Measurements from ENCODE around the gene TMC6.
"Not testable (repeated sequence)": the region's sequence is repeated elsewhere in the genome, so short reads cannot be mapped to it uniquely, and the experiment has no call there.

TMC6 gene
- 59.0 to 619 (median 226) reads per million in 9 experiments for total RNA-seq

GRCh38 chr17:78128551-78129350, at the start of gene TMC6:
TMC6 (minus strand) TSS chr17:78128755; CDS start chr17:78126832, 1,923 bp downstream.
- peaks cover 92% of the 10 kb centered on the region for H3K36me3 Mint-ChIP-seq (ENCODE audit: insufficient read depth)
- peaks cover 46 to 56% of the 10 kb centered on the region in 2 donors for H3K4me1 Mint-ChIP-seq (ENCODE audit: low read depth in 2 of 2)

GRCh38 chr17:78176548-78177025, 48.0 kb upstream of the TMC6 start:
- H3K4me1 Mint-ChIP-seq (ENCODE audit: low read depth in 2 of 2): peaks cover 35 to 38% of the 10 kb centered on the region in 2 donors
- H3K27me3 Mint-ChIP-seq: no peaks in the 10 kb centered on the region
- H3K9me3 Mint-ChIP-seq: no peaks in the 10 kb centered on the region
- no peak overlapping the region for H3K4me3 Mint-ChIP-seq
- H3K27ac Mint-ChIP-seq: no peak overlapping the region
- ATAC-seq (replicated peaks): peak; percentile 85
- peaks cover 31% of the 10 kb centered on the region for H3K36me3 Mint-ChIP-seq (ENCODE audit: insufficient read depth)
- DNase-seq: peak; percentile 68 to 74 (median 74)

More at GRCh38 chr17:78128551-78129350, at the start of gene TMC6:
- Mint-ChIP-seq H3K9me3 (no peaks in the 10 kb centered on the region), H3K27me3 (no peaks in the 10 kb centered on the region), H3K4me3 (peak within 1 kb of the TSS; percentile 99 to 100), H3K27ac (peak within 1 kb of the TSS; percentile 96 to 99)
- ATAC-seq (replicated peaks): peak; percentile 28
- peak; percentile 62 to 64 (median 63) for DNase-seq

GRCh38 chr17:78175643-78175981, 47.1 kb upstream of the TMC6 start:
- peak overlapping the region; percentile 15 to 31 for H3K27ac Mint-ChIP-seq
- peaks cover 37 to 38% of the 10 kb centered on the region in 2 donors for H3K4me1 Mint-ChIP-seq (ENCODE audit: low read depth in 2 of 2)
- H3K36me3 Mint-ChIP-seq (ENCODE audit: insufficient read depth): peaks cover 32% of the 10 kb centered on the region

GRCh38 chr17:78174870-78175642, 46.5 kb upstream of the TMC6 start:
- H3K36me3 Mint-ChIP-seq (ENCODE audit: insufficient read depth): peaks cover 32% of the 10 kb centered on the region
- no peak for DNase-seq

More at GRCh38 chr17:78175643-78175981, 47.1 kb upstream of the TMC6 start:
- H3K4me3 Mint-ChIP-seq: no peak overlapping the region
- no peaks in the 10 kb centered on the region for H3K9me3 Mint-ChIP-seq
- DNase-seq (no peak), ATAC-seq (replicated peaks) (no peak)
- H3K27me3 Mint-ChIP-seq: no peaks in the 10 kb centered on the region

GRCh38 chr17:78174346-78174869, 45.9 kb upstream of the TMC6 start:
- peak overlapping the region in 1 of 2 donors; percentile 23 for H3K4me3 Mint-ChIP-seq
- ATAC-seq (replicated peaks) (no peak), DNase-seq (no peak)
- no peaks in the 10 kb centered on the region for H3K27me3 Mint-ChIP-seq
- H3K27ac Mint-ChIP-seq: peak overlapping the region in 1 of 2 donors; percentile 88
- H3K9me3 Mint-ChIP-seq: no peaks in the 10 kb centered on the region
- peaks cover 32% of the 10 kb centered on the region for H3K36me3 Mint-ChIP-seq (ENCODE audit: insufficient read depth)
- H3K4me1 Mint-ChIP-seq (ENCODE audit: low read depth in 2 of 2): peaks cover 34 to 38% of the 10 kb centered on the region in 2 donors

More at GRCh38 chr17:78174870-78175642, 46.5 kb upstream of the TMC6 start:
- ATAC-seq (replicated peaks): no peak
- H3K9me3 Mint-ChIP-seq: no peaks in the 10 kb centered on the region
- no peaks in the 10 kb centered on the region for H3K27me3 Mint-ChIP-seq
- peak overlapping the region in 1 of 2 donors; percentile 31 for H3K27ac Mint-ChIP-seq
- H3K4me1 Mint-ChIP-seq (ENCODE audit: low read depth in 2 of 2): peaks cover 32 to 34% of the 10 kb centered on the region in 2 donors
- no peak overlapping the region for H3K4me3 Mint-ChIP-seq

- peak; percentile 31 for ATAC-seq (replicated peaks)
- peaks cover 34 to 42% of the 10 kb centered on the region in 2 donors for H3K4me1 Mint-ChIP-seq (ENCODE audit: low read depth in 2 of 2)
- peaks cover 32% of the 10 kb centered on the region for H3K36me3 Mint-ChIP-seq (ENCODE audit: insufficient read depth)
- H3K27me3 Mint-ChIP-seq: no peaks in the 10 kb centered on the region
- peak overlapping the region; percentile 18 to 60 for H3K4me3 Mint-ChIP-seq
- no peaks in the 10 kb centered on the region for H3K9me3 Mint-ChIP-seq
- peak overlapping the region; percentile 88 to 90 for H3K27ac Mint-ChIP-seq
- no peak for DNase-seq
Measured at GRCh38 chr17:78173097-78173715, 44.7 kb upstream of the TMC6 start.

GRCh38 chr17:78172249-78173051, 43.9 kb upstream of the TMC6 start:
- H3K4me3 Mint-ChIP-seq: peak overlapping the region in 1 of 2 donors; percentile 17
- H3K36me3 Mint-ChIP-seq (ENCODE audit: insufficient read depth): peaks cover 27% of the 10 kb centered on the region
- ATAC-seq (replicated peaks) (no peak), DNase-seq (no peak)
- H3K27ac Mint-ChIP-seq: peak overlapping the region; percentile 88 to 90
- peaks cover 34 to 42% of the 10 kb centered on the region in 2 donors for H3K4me1 Mint-ChIP-seq (ENCODE audit: low read depth in 2 of 2)
- H3K9me3 Mint-ChIP-seq: no peaks in the 10 kb centered on the region
- no peaks in the 10 kb centered on the region for H3K27me3 Mint-ChIP-seq

GRCh38 chr17:78171591-78172248, 43.2 kb upstream of the TMC6 start:
- not testable (repeated sequence) for ATAC-seq (replicated peaks); H3K27me3 Mint-ChIP-seq; DNase-seq; H3K9me3 Mint-ChIP-seq
- peaks cover 34 to 42% of the 10 kb centered on the region in 2 donors for H3K4me1 Mint-ChIP-seq (ENCODE audit: low read depth in 2 of 2)
- H3K36me3 Mint-ChIP-seq (ENCODE audit: insufficient read depth): peaks cover 27% of the 10 kb centered on the region
- peak overlapping the region in 1 of 2 donors; percentile 17 for H3K4me3 Mint-ChIP-seq
- peak overlapping the region in 1 of 2 donors; percentile 68 for H3K27ac Mint-ChIP-seq

GRCh38 chr17:78170692-78171590, 42.4 kb upstream of the TMC6 start:
- DNase-seq (no peak), ATAC-seq (replicated peaks) (no peak)
- peak overlapping the region; percentile 8 to 51 for H3K4me3 Mint-ChIP-seq
- peak overlapping the region; percentile 17 to 68 for H3K27ac Mint-ChIP-seq
- H3K9me3 Mint-ChIP-seq: no peaks in the 10 kb centered on the region
- peaks cover 29 to 37% of the 10 kb centered on the region in 2 donors for H3K4me1 Mint-ChIP-seq (ENCODE audit: low read depth in 2 of 2)
- peaks cover 25% of the 10 kb centered on the region for H3K36me3 Mint-ChIP-seq (ENCODE audit: insufficient read depth)
- no peaks in the 10 kb centered on the region for H3K27me3 Mint-ChIP-seq

GRCh38 chr17:78168903-78169793, 40.6 kb upstream of the TMC6 start:
- DNase-seq (peak in 2 of 3 experiments; percentile 35 to 39), ATAC-seq (replicated peaks) (peak; percentile 62)
- H3K27me3 Mint-ChIP-seq: no peaks in the 10 kb centered on the region
- no peaks in the 10 kb centered on the region for H3K9me3 Mint-ChIP-seq
- H3K27ac Mint-ChIP-seq: peak overlapping the region; percentile 35 to 80
- peak overlapping the region; percentile 60 to 71 for H3K4me3 Mint-ChIP-seq
- peaks cover 26 to 35% of the 10 kb centered on the region in 2 donors for H3K4me1 Mint-ChIP-seq (ENCODE audit: low read depth in 2 of 2)
- peaks cover 21% of the 10 kb centered on the region for H3K36me3 Mint-ChIP-seq (ENCODE audit: insufficient read depth)
